GM12875 (cell line): Measurements from ENCODE around the gene GRK5.

Experiments used
- H3K4me3 ChIP-seq: one replicate; pipeline ENCODE4 v1.5.1; 2011; ENCODE audit warnings: low read depth, low read length, control low read depth
- TF ChIP-seq, protein P1 (sequence below): IDR thresholded peaks from 2 replicates; pipeline ENCODE4 v1.5.1; 2011; ENCODE audit warnings: low read depth, mild to moderate bottlenecking, control low read depth, inconsistent platforms, low read length, moderate library complexity, borderline replicate concordance; ENCODE audit not compliant: insufficient read depth

GRK5 gene

DNA sequence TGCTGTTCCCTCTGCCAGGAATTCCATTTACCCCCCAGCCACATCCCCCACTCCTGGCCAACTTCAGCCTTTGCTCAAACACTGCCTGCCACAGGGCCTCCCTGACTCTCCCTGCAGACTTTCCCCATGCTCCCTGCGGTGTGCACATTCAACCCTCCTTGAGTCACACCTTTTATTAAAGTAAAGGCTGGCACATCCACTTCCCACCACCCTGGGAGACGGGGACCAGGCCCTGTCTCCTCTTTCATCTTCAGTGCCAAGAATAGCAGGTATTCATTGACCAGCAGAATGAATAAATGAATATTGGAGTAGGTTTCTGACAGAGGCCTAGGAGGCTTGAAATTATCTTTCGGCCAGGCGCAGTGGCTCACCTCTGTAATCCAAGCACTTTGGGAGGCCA, 91.4 kb downstream of the GRK5 start:
- TF ChIP-seq, protein P1, sequence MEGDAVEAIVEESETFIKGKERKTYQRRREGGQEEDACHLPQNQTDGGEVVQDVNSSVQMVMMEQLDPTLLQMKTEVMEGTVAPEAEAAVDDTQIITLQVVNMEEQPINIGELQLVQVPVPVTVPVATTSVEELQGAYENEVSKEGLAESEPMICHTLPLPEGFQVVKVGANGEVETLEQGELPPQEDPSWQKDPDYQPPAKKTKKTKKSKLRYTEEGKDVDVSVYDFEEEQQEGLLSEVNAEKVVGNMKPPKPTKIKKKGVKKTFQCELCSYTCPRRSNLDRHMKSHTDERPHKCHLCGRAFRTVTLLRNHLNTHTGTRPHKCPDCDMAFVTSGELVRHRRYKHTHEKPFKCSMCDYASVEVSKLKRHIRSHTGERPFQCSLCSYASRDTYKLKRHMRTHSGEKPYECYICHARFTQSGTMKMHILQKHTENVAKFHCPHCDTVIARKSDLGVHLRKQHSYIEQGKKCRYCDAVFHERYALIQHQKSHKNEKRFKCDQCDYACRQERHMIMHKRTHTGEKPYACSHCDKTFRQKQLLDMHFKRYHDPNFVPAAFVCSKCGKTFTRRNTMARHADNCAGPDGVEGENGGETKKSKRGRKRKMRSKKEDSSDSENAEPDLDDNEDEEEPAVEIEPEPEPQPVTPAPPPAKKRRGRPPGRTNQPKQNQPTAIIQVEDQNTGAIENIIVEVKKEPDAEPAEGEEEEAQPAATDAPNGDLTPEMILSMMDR = no peak
- no peak overlapping the region for H3K4me3 ChIP-seq

DNA sequence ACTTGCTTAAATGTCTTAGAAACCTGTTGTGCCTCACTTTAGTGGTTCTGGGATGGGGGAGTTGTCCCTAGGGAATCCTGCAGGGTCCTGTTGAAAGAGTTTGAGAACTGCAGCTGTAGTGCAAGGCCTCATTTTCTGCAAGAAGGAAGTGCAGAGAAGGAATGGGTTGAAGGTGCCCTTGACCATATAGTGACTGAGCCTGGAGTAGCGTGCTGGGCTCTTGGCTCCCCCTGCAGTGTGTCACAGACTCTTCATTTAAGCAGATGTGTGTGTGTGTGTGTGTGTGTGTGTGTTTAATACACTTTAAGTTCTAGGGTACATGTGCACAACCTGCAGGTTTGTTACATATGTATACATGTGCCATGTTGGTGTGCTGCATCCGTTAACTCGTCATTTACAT, 92.2 kb downstream of the GRK5 start:
- no peak overlapping the region for H3K4me3 ChIP-seq
- TF ChIP-seq, protein P1 = peak; percentile 8; the same call in 1 of the 2 replicates

DNA sequence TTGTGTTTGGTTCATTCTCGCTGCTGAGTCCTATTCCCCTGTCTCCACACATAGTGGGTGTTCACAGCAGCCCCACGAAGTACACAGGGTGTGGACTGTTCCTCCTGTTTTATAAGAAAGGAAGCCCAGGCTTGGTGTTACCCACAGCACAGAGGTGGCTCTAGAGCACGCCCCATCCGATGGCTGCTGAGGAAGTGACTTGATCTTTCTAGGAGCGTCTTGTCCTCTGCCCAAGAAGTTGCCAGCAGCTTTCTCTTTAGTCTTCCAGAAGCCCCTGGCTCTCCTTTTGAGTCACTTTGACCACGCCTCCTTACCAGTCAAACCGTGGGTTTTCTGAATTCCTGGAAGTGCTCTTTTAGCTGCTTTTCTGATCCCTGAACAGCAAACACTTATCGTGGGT, 94.0 kb downstream of the GRK5 start:
- no peak overlapping the region for H3K4me3 ChIP-seq
- TF ChIP-seq, protein P1 = no peak

DNA sequence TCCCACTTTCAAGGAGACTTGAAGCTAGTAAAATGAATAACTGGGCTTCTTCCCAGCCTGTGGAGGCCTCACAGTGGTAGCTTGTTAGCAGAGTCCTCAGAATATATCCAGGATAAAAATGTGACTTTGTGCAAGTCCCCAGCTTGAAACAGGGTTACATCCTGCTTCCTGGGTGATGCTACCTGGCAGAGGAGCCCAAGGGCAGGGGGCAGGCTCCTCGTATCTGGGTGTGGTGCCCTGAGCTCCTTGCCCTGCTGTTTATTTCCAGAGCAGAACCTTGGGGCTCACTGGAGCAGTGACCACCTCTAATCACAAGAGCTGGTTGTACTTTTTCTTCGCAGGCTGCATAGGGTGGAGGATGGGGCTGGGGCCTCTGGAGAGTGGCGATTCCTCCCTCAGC, 94.8 kb downstream of the GRK5 start:
- H3K4me3 ChIP-seq = no peak overlapping the region
- TF ChIP-seq, protein P1 = no peak

DNA sequence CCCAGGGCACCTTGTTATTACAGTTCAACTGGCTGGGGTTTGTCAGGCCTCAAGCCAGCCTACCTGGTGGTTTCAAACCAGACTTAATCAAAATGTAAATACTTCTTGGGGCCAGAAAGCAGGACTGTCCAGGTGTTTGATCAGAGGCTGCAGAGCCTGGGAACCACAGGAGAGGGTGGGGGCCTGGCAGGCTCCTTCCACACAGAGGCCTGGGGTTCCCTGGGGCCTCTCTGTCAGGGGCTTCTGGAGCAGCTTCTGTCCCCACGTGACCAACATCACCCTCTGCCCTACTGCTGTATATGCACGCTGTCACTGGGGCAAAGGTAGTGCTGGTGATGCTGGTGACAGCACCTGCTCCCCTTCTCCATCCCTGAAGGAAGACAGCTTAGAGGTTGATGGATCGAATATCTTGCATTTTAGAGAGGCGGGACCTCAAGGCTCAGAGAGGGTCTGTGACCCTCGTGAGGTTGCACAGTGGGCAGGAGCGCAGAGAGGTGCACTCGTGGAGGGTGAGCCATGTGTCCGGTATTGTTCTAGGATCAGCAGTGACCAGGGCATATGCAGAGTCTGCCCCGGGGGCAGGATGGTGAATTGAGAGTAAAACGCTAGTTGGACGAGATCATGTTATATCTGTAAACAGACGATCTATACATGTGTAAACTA, 95.4 kb downstream of the GRK5 start:
- H3K4me3 ChIP-seq = no peak overlapping the region
- TF ChIP-seq, protein P1 = no peak

DNA sequence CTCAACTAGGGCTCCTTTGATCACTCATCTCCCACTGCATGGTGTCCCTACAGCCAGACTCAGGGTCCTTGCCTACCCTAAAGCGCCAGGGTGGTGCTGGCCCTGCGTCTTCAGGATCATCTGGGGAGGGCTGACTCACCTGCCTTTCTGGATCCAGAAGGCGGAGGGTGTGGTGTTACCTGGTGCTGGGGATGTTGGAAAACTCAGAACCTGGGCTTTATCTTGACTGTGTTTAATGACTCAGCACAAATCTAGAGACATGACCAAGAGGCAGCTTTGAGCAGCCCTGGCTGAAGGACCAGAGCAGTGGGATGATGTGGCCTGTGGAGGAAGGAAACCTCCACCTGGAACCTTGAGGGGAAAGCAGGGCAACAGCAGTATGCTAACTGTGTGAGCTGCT, 96.5 kb downstream of the GRK5 start:
- H3K4me3 ChIP-seq = no peak overlapping the region
- TF ChIP-seq, protein P1 = no peak

DNA sequence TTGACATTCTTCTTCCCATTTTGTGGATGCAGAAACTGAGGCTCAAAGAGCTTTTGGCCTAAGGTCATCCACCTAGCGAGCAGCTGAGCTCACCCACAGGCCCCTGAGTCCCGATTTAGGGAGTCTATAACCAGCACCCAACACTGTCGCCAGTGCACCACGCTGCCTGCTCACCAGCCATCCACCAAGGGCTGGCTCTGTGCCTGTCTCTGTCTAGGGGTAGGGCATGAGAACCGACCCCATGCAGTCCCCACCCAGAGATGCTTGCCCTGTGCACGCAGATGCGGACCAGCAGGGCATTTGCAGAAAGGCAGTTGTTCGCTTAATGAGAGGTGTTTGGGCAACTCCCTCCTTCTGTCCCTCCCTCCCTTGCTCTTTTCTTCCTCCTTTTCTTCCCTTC, 97.2 kb downstream of the GRK5 start:
- TF ChIP-seq, protein P1 = no peak
- peak overlapping the region; percentile 61 for H3K4me3 ChIP-seq
